RKO (cell line): Measurements from ENCODE around the gene TOM1.
A peak's percentile ranks its signal among the peaks of the same experiment; 100 is the strongest.

Source experiments
- DNase-seq: peaks from one replicate; pipeline ENCODE4 v3.0.0-alpha.2; 2016; ENCODE audit warnings: low spot score

Gene TOM1

GRCh38 chr22:35373781-35374180 is 74.1 kb downstream of the TOM1 start:
- DNase-seq: no peak

GRCh38 chr22:35375031-35375430 is 75.3 kb downstream of the TOM1 start:
- DNase-seq: no peak

- DNase-seq: no peak
Measured at GRCh38 chr22:35375526-35375925, 75.8 kb downstream of the TOM1 start.

- DNase-seq: peak; percentile 98
Measured at GRCh38 chr22:35376728-35377472, 77.2 kb downstream of the TOM1 start.

- DNase-seq: no peak
Measured at GRCh38 chr22:35377735-35378134, 78.0 kb downstream of the TOM1 start.

- no peak for DNase-seq
Measured at GRCh38 chr22:35378621-35379020, 78.9 kb downstream of the TOM1 start.

- DNase-seq: no peak
Measured at GRCh38 chr22:35379146-35379993, 79.7 kb downstream of the TOM1 start.

GRCh38 chr22:35380013-35380412 is 80.3 kb downstream of the TOM1 start:
- no peak for DNase-seq

- peak; percentile 87 for DNase-seq
Measured at GRCh38 chr22:35380537-35381423, 81.1 kb downstream of the TOM1 start, which contains the start of gene HMOX1. TSS of gene HMOX1 (plus strand) at chr22:35381096. CDS start at chr22:35381174, 78 bp downstream.

- DNase-seq: peak; percentile 42
Measured at GRCh38 chr22:35381424-35382009, 81.8 kb downstream of the TOM1 start.

GRCh38 chr22:35383679-35384071 is 84.0 kb downstream of the TOM1 start:
- no peak for DNase-seq

- no peak for DNase-seq
Measured at GRCh38 chr22:35384527-35384926, 84.8 kb downstream of the TOM1 start.

- no peak for DNase-seq
Measured at GRCh38 chr22:35384975-35385588, 85.4 kb downstream of the TOM1 start.

- DNase-seq: no peak
Measured at GRCh38 chr22:35386670-35387288, 87.1 kb downstream of the TOM1 start.

GRCh38 chr22:35390933-35391332 is 91.2 kb downstream of the TOM1 start:
- no peak for DNase-seq

GRCh38 chr22:35392357-35392756 is 92.7 kb downstream of the TOM1 start:
- no peak for DNase-seq

GRCh38 chr22:35393116-35394010 is 93.7 kb downstream of the TOM1 start:
- DNase-seq: no peak

- no peak for DNase-seq
Measured at GRCh38 chr22:35394011-35394312, 94.3 kb downstream of the TOM1 start.

GRCh38 chr22:35394810-35395563 is 95.3 kb downstream of the TOM1 start:
- no peak for DNase-seq
